ENCODE results near the gene BHMT. TPM values are rescaled to one million over a fixed set of nuclear protein-coding genes. Genes with fewer than 3 reads are reported as not detected.

The BHMT gene
- total RNA-seq, 2 donors from 2014 or later, result 0.81 to 1.3 TPM

DNA sequence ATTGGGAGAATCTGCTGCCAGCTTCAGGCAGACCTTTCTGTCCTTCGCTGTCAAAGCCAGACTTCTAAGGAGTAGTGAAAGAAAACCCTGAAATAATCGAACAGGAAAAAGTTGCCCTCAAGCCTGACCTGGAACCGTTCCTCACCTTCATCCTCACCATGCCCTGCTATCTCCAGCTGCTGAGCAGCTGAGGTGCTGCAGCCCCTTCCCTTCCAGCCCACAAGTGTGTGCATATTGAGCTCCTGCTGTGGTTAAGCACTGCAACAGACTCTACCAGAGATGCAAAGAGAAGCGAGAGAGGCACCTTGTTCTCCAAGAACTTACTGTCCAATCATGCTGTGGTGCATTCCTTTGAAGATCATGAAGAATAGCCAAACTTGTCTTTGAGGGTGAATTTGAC is 23.1 kb upstream of the BHMT start:
- peaks cover 3% of the 10 kb centered on the region for H3K4me1 Mint-ChIP-seq
- no peaks in the 10 kb centered on the region for H3K9me3 ChIP-seq (ENCODE audit: control insufficient read depth, low read length)
- H3K4me3 Mint-ChIP-seq, result no peak overlapping the region
- no peaks in the 10 kb centered on the region for H3K36me3 Mint-ChIP-seq (ENCODE audit: low read depth)
- H3K9ac ChIP-seq (ENCODE audit: extremely low read depth, low read length, poor library complexity, severe bottlenecking), result no peak overlapping the region
- H3K4me1 ChIP-seq (ENCODE audit: control insufficient read depth, insufficient read depth, low read length), result no peaks in the 10 kb centered on the region
- H3K36me3 ChIP-seq (ENCODE audit: control insufficient read depth, insufficient read depth, low read length), result no peaks in the 10 kb centered on the region
- no peak overlapping the region for H3K27ac Mint-ChIP-seq
- DNase-seq, result peak; percentile 50
- WGBS, 2 experiments (ENCODE audit: insufficient coverage in 1 of 2, insufficient read length in 1 of 2), result 85 to 93% methylated on average over 3 to 4 of the region's 4 CpGs
- no peaks in the 10 kb centered on the region for H3K9me3 Mint-ChIP-seq
- no peak overlapping the region for H3K27ac ChIP-seq (ENCODE audit: low read depth, low read length)
- H3K27me3 ChIP-seq (ENCODE audit: control insufficient read depth, insufficient read depth, low read length, poor library complexity, severe bottlenecking), result no peaks in the 10 kb centered on the region
- H3K4me3 ChIP-seq (ENCODE audit: low read length), result no peak overlapping the region
- TF ChIP-seq, protein P1, sequence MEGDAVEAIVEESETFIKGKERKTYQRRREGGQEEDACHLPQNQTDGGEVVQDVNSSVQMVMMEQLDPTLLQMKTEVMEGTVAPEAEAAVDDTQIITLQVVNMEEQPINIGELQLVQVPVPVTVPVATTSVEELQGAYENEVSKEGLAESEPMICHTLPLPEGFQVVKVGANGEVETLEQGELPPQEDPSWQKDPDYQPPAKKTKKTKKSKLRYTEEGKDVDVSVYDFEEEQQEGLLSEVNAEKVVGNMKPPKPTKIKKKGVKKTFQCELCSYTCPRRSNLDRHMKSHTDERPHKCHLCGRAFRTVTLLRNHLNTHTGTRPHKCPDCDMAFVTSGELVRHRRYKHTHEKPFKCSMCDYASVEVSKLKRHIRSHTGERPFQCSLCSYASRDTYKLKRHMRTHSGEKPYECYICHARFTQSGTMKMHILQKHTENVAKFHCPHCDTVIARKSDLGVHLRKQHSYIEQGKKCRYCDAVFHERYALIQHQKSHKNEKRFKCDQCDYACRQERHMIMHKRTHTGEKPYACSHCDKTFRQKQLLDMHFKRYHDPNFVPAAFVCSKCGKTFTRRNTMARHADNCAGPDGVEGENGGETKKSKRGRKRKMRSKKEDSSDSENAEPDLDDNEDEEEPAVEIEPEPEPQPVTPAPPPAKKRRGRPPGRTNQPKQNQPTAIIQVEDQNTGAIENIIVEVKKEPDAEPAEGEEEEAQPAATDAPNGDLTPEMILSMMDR (conservative IDR thresholded peaks at IDR 0.05), result no peak
- no peaks in the 10 kb centered on the region for H3K27me3 Mint-ChIP-seq (ENCODE audit: insufficient read depth)

DNA sequence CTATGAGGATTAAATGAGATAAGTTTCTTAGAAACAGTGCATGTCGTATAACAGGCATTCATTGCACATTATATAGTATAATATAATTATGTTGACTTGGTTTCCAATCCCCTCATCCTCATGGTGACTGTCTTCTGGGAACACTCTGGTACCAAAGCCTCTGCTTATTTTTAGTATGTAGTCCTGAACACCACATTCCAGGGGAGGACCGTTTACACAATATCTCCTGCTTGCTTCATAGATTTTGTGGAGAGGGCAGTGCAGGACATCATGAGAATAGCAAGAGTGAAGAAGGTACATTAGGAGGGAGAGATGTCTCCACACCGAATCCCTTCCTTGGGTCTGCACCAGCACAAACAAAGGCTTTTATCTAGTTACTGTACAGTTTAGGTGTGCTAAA is 20.5 kb upstream of the BHMT start:
- no peak overlapping the region for H3K27ac ChIP-seq (ENCODE audit: low read depth, low read length)
- H3K9ac ChIP-seq (ENCODE audit: extremely low read depth, low read length, poor library complexity, severe bottlenecking), result no peak overlapping the region
- Mint-ChIP-seq H3K9me3 (peaks cover 4% of the 10 kb centered on the region), H3K36me3 (ENCODE audit: low read depth) (no peaks in the 10 kb centered on the region), H3K27me3 (ENCODE audit: insufficient read depth) (no peaks in the 10 kb centered on the region), H3K4me3 (no peak overlapping the region), H3K4me1 (peaks cover 9% of the 10 kb centered on the region), H3K27ac (no peak overlapping the region)
- 94% methylated on average over 2 of the region's 3 CpGs; no CpG with 5 or more reads in 1 of the 2 experiments for WGBS, 2 experiments (ENCODE audit: insufficient coverage in 1 of 2, insufficient read length in 1 of 2)
- no peak for DNase-seq
- TF ChIP-seq, protein P1 (conservative IDR thresholded peaks at IDR 0.05), result no peak
- H3K4me3 ChIP-seq (ENCODE audit: low read length), result no peak overlapping the region
- no peaks in the 10 kb centered on the region for H3K4me1 ChIP-seq (ENCODE audit: control insufficient read depth, insufficient read depth, low read length)
- H3K9me3 ChIP-seq (ENCODE audit: control insufficient read depth, low read length), result no peaks in the 10 kb centered on the region
- H3K27me3 ChIP-seq (ENCODE audit: control insufficient read depth, insufficient read depth, low read length, poor library complexity, severe bottlenecking), result no peaks in the 10 kb centered on the region
- H3K36me3 ChIP-seq (ENCODE audit: control insufficient read depth, insufficient read depth, low read length), result no peaks in the 10 kb centered on the region

DNA sequence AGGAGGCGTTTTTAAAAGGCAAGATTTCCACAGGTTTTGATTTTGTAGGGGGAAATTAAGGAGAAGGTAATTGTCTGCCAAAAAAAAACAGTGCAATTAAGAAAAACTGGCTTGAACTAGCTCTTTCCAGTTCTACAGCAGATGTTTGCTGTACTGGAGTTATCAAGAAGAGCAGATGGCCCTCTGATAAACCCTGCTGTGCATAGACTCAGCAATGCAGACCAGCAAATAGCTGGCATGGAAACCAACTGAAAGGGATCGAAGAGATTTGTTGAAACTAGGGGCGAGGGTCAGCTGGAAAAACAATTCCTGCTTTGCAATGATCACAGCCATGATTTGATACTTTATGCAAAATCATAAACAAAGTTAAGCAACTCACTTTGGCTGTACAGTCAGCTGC is 17.8 kb upstream of the BHMT start:
- 83 to 88% methylated on average over 3 of the region's 3 CpGs for WGBS, 2 experiments (ENCODE audit: insufficient coverage in 1 of 2, insufficient read length in 1 of 2)
- H3K4me1 Mint-ChIP-seq, result peaks cover 6% of the 10 kb centered on the region
- TF ChIP-seq, protein P1 (conservative IDR thresholded peaks at IDR 0.05), result no peak
- no peak overlapping the region for H3K4me3 ChIP-seq (ENCODE audit: low read length)
- H3K36me3 Mint-ChIP-seq (ENCODE audit: low read depth), result no peaks in the 10 kb centered on the region
- H3K36me3 ChIP-seq (ENCODE audit: control insufficient read depth, insufficient read depth, low read length), result no peaks in the 10 kb centered on the region
- H3K4me1 ChIP-seq (ENCODE audit: control insufficient read depth, insufficient read depth, low read length), result no peaks in the 10 kb centered on the region
- no peak overlapping the region for H3K9ac ChIP-seq (ENCODE audit: extremely low read depth, low read length, poor library complexity, severe bottlenecking)
- H3K27ac ChIP-seq (ENCODE audit: low read depth, low read length), result no peak overlapping the region
- H3K9me3 ChIP-seq (ENCODE audit: control insufficient read depth, low read length), result no peaks in the 10 kb centered on the region
- H3K4me3 Mint-ChIP-seq, result no peak overlapping the region
- DNase-seq, result no peak
- H3K27me3 Mint-ChIP-seq (ENCODE audit: insufficient read depth), result no peaks in the 10 kb centered on the region
- no peak overlapping the region for H3K27ac Mint-ChIP-seq
- H3K9me3 Mint-ChIP-seq, result peaks cover 4% of the 10 kb centered on the region
- H3K27me3 ChIP-seq (ENCODE audit: control insufficient read depth, insufficient read depth, low read length, poor library complexity, severe bottlenecking), result no peaks in the 10 kb centered on the region
